Fibroblast of upper back skin (primary cell): ENCODE results near the gene SPATS2L.

Experiments
- DNase-seq: peaks from one replicate; pipeline ENCODE4 v3.0.0-alpha.2; 2013

The SPATS2L gene

DNA sequence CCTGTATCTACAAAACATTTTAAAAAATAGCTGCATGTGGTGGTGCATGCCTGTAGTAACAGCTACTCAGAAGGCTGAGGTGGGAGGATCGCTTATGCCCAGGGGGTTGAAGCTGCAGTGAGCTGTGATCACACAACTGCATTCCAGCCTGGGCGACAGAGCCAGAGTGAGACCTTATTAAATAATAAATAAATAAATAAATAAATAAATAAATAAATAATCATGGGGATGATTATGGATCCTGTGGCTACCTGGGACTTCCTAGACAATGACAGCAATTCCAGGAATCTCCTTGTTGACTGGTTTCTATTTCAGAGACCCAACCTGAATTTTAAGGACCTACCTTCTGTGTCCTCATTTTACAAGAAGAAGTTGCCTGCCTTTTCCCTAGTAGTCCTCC is 111.9 kb downstream of the SPATS2L start:
- no peak for DNase-seq

DNA sequence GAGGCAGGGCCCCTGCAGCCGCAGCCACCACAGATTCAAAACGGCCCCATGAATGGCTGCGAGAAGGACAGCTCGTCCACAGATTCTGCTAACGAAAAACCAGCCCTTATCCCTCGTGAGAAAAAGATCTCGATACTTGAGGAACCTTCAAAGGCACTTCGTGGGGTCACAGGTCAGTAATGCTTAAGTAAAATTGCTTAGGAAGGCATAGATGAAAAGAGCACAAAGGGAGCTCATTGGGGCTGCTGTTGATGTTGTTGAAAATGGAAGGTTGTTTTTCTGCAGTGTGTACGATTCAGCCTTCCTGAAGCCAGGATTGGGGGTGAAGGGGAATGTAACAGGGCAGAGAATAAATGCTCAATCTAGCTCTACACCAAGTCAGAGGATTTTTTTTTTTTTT is 112.8 kb downstream of the SPATS2L start:
- DNase-seq = no peak

DNA sequence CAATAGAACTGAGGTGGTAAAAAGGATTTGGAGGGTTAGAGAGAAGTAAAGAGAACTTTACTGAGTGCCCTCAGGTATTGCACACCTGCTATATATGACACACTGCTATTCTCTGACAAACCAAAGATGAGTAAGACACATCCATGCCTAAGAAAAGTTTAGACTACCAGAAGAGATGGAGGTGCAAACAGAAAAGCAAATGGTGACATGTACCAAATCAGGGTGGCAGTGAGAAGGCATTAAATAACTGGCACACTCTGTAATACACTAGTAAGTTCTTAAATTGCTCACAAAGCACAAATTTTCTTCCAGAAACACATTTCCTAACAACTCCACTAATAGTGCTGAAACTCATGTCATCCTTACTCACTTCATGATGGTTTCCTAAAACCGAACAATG is 114.8 kb downstream of the SPATS2L start:
- DNase-seq = no peak

DNA sequence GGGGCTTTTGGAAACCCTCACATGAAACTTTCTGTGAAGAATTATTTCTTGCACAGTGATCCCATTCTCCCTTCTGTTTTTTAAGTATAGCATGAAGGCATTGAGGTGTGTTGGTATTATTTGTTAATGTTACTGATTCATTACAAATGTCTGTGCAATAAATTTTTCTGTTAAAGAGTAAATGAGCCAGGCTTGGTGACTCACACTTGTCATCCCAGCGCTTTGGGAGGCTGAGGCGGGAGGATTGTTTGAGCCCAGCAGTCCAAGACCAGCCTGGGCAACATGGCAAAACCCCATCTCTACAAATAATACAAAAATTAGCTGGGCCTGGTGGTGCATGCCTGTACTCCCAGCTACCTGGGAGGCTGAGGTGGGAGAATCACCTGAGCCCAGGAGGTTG is 115.6 kb downstream of the SPATS2L start:
- DNase-seq = no peak

DNA sequence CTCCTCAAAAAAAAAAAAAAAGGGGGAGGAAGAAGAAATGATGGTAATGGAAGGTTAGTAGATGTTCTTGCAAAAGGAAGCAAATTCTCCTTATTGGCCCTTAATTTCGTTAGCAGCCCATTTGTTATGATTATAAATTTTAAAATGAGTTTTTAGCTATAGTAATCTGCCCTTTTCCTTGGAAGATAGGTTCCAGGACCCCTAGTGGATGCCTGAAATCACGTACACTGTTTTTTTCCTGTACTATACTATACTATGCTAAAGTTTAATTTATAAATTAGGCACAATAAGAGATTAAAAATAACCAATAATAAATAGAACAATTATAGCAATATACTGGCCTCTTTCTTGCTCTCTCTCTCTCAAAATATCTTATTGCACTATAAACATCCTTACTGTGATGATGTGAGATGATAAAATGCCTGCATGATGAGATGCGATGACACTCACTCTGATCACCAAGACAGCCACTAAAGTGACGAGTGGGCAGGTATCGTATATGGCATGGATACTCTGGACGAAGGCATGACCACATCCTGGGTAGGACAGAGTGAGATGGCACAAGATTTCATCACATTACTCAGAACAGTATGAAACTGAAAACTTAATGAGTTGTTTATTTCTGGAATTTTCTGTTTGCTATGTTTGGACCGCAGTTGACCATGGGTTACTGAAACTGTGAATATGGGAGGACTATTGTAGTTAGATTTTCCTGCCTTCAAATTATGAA is 116.2 kb downstream of the SPATS2L start:
- DNase-seq = no peak

DNA sequence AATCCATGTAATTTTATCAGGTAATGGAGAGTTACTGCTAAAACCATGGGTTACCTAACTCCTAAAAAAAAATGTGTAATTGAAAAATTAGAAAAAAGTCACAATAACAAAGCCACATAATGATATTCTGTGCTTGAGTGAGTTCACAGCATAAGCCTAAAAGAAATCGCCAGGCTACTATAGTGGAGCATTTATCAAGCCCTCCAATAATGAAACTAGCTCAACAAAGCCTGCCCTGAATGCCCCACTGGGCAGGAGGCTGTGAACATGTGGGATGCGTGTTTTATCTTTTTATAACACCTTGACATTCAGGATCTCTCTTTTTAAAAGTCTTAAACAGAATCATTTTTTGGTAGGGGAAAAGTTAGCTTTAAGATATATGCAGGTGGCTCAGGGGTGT is 117.0 kb downstream of the SPATS2L start:
- DNase-seq = no peak

DNA sequence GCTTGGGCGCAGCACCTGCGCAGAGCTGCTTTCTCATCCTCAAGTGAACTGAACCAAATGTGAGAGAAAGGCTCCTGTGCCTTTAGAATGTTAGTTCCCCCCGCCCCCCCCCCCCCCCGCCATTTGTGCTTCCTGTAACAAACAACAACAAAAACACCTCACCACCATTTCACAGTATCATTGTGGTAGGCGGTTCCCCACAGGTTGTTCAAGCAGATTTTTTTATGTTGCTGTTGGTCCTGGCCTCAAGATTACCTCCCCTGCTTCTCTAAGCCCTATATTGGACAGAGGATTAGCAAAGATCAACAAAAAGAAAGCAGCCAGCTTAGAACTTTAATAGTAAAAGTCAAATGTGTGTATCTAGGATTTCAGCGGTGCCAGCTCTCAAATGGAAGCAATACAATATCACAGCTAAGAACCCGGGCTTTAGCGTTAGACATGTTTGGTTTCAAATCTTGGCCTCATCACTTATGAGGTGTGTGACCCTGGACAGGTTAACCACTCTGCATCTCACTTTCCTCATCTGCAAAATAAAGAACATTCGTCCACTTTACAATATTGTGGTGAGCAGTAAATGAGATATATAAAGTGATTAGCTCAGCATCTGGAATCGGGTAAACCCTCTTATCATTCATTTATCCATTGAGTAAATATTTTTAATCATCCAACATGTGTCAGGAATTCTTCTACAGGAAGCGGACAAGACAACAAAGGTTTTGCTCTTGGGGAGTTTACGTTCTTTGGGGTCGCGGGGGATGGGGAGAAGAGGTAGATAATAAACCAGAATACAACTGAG is 118.7 kb downstream of the SPATS2L start:
- DNase-seq = no peak

DNA sequence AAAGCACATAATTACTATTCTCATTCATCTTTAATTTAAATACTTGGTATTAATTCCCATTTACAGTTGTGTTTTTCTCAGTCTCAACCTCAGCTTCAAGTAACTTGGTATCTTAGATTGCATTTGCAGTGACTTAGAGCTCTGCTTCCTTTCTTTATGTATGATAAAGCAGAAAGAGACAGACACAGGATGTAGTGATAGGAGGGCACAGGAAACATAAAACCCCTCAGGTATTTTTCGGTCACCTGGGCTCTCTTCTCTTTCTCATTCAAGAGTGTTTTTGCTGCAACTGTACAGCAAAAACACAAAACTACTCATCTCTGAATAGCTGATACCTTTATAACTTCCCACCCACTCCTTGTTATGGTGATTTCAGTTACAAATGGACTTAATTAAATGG is 120.3 kb downstream of the SPATS2L start:
- DNase-seq = no peak

DNA sequence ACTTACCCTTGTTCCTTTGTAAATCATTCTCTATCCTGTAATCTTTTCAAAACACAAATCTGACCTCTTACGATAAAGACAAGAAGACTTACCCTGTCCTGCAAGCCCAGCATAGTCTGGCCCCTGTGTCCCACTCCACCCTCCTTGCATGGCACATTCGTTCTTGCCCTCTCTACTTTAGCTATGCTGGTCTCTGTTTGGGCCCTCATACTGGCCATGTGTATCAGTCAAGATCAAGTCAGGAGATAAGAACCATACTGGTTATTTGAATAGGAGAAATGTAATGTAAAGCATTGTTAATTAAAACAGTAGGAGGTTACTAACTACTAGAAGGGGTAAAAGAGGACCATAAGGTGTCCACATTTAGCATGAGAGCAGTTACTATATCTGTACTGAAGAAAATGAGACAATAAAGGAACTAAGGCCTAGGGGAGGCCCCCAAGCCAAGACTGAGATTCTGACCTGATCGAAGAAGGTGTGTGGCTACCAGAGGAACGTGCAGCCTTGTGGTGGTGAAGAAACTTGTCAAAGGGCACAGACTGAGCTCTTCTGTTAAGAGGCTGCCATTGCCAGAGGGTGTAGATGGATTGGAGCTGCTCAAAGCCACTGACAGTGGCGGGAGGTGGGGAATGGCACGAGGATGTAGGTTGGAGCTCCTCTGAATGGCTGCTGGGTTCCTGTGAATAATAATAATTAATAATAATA is 122.6 kb downstream of the SPATS2L start:
- no peak for DNase-seq

DNA sequence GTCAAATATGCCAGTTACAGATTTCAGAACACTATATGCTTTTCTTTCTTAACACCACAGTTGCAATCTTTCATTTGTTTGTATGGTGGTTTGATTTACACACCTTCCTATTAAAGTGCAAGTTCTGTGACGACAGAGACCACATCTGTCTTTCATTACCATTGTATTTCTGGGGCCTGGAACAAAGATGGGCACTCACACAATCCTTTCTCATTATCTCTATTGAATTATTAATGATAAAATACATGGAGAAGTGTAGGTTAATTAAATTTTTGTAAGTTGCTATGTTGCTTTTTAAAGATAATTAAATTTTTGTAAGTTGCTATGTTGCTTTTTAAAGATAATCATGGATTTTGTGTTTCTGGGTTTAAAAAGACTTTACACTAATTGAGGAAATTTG is 123.5 kb downstream of the SPATS2L start:
- peak; percentile 46 for DNase-seq

DNA sequence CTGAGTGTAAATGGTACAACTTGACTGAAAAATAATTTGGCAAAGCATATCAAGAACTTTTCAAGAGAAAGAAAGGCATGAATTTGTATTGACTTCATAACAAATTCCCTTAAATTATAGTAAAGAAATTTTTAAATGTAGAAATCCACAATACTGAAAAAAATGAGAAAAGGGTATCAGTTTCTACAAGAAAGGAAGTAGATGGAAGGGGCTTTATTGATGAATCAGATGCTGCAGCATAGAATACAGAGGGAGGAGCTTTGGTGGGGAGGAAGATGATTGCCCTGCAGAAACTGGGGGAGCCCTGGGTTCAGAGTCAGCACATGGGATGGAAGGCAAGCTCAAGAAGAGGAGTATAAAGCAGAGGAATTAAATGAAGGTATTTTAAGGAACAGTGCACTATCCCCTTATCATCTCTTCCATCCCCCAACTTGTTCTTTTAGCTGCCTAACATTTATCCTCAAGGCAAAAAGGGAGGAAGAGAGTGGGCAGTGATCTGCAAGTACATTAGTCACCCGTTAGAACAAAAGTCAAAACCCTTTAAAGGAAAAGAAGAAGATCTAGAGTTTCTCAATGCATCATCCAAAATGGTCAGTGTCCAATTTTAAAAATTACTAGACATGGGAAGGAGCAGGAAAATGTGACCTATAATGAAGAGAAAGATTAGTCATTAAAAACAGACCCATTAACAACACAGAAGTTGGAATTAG is 125.7 kb downstream of the SPATS2L start:
- DNase-seq = no peak

DNA sequence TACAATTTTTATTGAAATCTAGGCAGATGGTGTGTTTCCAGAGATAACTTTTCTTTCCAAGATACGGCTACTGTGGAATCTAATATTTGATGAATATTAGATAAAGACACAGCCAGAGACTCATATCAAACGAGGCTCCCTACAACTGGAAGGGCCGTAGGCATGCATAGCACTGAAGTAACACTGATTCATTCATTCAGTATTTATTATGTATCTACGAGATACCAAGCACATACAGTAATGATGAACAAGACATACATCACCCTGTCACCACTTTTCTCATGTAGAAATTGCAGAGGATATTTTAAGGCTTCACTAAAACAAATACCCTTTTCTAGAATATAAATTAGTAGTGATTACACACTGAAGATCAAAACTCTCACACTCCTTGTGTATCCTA is 128.9 kb downstream of the SPATS2L start:
- DNase-seq = peak; percentile 77

DNA sequence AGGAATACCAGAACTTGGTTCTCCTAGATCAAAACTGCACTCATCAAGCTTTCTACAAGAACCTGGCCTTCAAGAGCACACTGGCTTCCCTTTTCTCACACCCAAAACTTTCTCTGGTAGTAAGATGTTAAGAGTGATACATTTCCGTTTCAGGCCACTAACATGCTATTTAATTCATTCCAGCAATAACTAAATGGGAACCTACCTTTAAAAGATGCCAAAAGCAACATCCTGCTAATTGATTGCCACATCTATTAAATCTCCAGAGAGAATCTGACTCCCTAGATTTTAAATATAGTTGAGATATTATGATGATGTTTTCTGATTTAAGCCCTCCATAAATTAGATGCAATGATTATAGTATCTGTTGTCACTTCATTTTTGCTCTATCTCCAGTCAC is 131.8 kb downstream of the SPATS2L start:
- no peak for DNase-seq

DNA sequence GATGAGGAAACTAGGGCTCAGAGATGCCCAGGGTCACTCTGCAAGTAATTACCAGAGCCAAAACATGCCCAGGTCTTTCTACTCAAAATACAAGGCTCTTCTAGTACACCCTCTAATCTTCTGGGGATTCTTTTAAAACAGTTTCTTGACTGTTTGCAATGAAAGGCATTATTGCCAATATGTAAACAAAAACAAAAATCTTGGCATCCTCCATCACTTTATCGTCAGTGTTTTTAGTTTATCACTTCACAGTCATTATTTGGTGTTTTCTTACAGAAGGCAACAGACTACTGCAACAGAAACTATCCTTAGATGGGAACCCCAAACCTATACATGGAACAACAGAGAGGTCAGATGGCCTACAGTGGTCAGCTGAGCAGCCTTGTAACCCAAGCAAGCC is 132.4 kb downstream of the SPATS2L start:
- no peak for DNase-seq

DNA sequence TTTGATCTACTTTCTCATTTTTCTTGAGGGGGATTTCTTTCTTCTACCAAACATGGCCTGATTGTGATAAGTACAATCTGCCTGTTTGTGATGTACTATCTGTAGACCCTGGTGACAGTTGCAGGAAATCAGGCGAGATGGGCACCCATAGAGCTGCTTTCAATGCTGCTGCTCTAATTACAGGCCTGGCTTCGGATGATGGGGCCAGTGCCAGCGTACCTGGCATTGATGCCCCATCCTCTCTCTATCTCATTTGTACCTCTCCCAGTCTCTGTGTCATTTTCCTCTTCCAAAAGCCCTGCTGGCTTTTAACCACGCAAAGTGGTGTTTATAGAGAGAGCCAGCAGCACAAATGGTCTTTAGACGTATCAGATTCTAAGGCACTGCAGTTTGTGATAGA is 133.5 kb downstream of the SPATS2L start:
- no peak for DNase-seq

DNA sequence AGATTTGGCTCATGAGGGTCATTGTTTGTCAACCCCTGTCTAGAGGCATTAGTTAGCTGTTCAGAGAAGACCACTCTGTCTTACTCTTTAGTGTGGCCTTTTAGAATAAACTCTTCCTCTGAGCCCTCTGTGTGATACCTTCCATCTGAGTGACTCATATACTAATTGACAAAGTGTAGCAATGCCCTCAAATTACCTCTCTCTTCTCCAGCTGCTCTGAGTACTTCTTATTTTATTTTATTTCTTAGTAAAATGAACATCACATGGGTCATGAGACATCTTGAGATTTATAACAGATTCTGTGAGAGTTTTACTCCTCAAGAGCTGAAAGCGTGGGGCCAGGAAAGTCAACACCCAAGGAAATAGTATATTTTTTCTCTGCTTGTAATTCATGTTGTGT is 136.0 kb downstream of the SPATS2L start:
- DNase-seq = peak; percentile 79

DNA sequence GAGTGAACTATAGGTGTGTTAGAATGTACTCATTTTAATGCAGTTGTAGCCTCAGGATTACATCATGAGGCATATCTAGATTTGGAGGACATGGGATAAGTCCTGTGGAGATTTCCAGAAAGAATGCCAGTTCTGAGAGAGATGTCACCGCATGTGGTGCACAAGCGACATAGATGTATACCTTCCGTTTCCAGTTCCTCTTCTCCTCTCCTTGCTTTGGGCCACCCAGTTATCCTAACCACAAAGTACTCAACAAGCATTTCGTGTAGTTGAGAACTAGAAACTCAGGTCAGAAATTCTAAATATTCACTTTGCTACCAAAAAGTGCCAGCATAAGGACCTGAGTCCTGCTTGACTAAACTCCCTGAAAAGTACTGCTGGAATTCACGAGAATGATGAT is 136.9 kb downstream of the SPATS2L start:
- no peak for DNase-seq

DNA sequence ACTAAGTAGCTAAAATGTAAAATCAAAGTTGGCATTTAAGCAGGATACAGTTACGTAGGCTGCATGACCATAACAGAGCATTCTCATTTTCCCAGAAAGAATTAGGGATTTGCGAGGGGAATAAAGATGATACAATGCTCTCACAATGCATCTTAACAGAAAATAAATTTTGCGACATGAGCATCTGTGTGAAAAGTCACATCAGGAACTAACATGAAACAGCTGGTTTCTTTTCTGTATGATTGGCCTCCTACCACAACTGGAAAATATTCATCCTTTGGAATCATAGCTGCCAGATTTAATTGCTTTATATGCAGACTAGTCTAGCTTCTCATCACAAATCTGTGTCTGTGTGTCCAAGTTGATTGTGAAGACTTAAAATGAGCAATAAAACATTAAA is 137.4 kb downstream of the SPATS2L start:
- DNase-seq = no peak

DNA sequence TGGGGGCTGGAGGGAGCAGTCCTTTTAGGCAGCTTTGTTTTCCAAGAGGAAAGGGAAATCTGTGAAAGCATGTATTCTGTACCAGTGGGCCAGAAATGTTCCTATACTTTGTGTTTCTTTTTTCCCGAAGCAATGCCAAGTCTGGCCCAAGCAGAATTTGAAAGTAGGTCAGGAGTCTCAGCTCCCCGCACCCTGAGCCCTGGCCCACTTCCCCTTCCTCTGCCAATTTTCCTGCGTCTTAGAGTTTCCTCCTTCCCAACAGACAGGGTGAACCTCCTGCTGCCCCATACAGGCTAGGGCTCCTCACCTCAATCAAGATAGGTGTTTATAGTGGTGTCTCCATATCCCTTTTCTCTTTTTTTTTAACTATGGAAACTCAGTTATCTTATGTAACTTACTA is 138.0 kb downstream of the SPATS2L start:
- no peak for DNase-seq

DNA sequence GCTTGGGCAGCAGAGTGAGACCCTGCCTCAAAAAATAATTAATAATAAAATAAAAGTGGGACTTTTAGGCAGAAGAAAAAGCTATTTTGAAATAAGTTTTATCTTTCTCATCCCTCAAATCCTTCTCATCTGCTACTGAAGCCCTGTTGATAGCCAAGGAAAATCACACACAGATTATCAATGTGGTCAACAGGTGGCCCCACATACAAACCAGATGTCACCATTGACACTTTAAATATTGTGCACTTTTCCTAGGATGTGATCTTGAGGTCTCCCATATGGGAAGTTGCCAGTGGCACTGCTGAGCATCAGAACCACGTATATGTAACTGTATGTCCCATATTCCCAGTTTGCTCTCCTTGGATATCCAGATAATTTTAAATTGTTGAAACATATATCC is 138.8 kb downstream of the SPATS2L start:
- DNase-seq = no peak

DNA sequence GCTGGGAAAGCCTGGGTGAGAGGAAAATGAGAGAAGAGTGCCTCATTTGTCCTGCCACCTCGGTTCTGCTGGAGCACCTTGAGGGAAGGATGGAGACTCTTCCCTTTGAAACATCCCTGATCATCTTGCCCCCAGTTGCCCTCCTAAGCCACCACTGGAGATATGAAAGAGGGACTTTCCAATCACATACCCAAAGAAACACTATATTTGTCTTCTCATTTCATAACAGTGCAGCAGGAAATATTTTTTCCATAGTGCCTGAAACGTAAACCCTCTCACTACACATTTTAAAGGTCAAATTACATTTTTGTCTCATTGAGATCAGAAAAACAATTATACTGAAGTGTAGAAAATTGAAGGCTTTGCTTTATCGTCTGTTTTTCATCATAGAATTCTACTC is 140.1 kb downstream of the SPATS2L start:
- DNase-seq = no peak

DNA sequence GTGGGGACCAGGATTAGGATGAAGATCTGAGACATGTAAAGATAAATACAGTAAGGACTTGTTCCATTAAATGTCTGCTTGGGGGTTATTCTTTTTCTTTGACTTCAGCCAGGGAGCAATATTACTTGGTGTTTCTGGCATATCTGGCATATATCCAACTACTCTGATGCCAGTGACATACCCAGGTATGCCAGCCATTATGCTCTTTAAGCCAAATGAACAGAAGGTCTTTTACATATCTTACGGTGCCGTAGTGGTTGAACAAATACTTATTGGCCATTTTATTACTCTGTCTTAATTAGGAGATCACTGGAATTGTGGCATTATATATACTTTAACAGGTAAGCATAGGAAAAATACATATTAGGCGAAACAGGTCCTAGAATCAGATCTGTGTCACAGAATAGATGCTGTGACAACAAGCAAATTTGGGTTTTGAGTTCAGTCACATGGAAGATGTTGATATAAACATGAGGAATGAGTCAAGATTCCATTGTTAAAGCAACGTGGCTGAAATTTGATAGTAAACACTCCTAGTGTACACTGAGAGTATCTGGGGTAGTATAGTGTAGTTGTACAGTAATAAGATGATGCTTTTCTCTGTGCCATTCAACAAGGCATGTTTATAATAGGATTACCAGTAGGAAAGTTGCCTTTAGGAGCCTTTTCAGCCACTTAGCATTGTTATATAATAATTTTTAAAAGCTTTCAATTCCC is 140.8 kb downstream of the SPATS2L start:
- DNase-seq = no peak

DNA sequence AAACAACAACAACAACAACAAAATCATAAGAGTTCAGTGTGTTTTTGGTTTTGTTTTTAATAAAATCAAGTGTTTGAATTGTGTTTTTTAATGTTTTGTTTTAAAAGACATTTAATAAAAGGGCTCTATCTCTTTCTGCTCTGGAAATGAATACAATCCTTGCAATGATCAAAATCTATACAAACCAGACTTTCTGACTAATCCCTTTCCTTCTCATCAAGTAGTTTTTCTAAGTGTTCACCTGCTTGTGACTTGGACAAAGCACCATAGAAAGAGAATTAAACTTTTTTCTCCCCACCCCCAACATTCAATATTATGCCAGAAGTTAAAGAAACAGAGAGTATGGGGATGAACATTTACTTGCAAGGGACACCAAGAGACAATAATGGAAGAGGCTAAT is 142.0 kb downstream of the SPATS2L start:
- no peak for DNase-seq
